GM18507 (cell line): ENCODE results near the gene BACE1.
"Not testable (repeated sequence)": the region's sequence is repeated elsewhere in the genome, so short reads cannot be mapped to it uniquely, and the experiment has no call there.

ENCODE experiments used
- DNase-seq: peaks from one replicate; pipeline ENCODE4 v3.0.0; 2011; ENCODE audit warnings: low read depth; ENCODE audit not compliant: insufficient read length; ENCODE audit errors: extremely low spot score
- FAIRE-seq: peaks from 2 replicates; lab custom pipeline; 2011; peaks lifted over from hg19 to GRCh38; lab: Jason Lieb, UNC

Gene BACE1

GRCh38 chr11:117282956-117283355 lies 33.1 kb downstream of the BACE1 start:
- FAIRE-seq = no peak
- no peak for DNase-seq

- FAIRE-seq (no peak), DNase-seq (no peak)
These were observed 34.2 kb downstream of the BACE1 start for GRCh38 chr11:117281869-117282268.

DNA sequence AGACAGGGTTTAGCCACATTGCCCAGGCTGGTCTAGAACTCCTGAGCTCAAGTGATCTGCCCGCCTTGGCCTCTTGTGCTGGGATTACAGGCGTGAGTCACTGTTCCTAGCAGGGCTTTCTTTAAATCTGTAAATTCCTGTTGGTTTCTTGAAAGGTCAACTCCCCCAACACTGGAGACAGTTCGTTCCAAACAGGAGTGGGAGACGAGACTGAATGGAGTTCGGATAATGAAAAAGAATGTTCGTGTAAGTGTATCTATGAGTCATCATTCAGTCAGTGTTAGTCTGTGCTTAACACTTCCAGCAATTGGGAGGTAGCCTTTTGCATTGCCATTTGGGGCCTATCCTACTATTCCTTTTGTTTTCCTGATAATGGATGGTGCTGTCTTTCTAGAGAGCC lies 34.9 kb downstream of the BACE1 start:
- DNase-seq (no peak), FAIRE-seq (no peak)

DNA sequence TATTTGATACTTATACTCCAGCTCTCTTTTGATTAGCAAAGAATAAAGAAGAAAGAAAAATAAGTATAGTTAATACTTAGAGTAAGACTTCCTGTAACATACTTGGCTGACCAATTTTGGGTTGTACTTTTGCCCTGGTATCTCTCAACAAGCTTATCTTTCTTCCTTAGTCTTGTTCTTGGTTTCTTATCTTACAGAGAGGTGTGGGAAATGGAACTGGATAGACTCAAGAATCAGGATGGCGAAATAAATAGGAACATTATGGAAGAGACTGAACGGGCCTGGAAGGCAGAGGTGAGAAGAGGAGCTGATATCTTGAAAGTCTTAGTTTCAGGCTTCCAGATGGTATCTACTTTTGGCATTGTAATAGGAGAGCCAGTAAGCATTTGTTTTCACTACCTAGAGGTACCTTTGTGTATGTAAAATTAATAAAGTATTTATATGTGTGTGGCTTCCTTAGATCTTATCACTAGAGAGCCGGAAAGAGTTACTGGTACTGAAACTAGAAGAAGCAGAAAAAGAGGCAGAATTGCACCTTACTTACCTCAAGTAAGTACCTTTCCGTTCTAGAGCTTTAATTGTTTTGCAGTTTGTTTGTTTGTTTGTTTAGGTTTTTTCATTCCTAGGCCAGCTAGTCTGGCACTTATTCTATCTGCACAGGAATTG lies 36.2 kb downstream of the BACE1 start:
- DNase-seq (no peak), FAIRE-seq (no peak)

GRCh38 chr11:117278347-117278746 lies 37.7 kb downstream of the BACE1 start:
- FAIRE-seq (no peak), DNase-seq (no peak)

DNA sequence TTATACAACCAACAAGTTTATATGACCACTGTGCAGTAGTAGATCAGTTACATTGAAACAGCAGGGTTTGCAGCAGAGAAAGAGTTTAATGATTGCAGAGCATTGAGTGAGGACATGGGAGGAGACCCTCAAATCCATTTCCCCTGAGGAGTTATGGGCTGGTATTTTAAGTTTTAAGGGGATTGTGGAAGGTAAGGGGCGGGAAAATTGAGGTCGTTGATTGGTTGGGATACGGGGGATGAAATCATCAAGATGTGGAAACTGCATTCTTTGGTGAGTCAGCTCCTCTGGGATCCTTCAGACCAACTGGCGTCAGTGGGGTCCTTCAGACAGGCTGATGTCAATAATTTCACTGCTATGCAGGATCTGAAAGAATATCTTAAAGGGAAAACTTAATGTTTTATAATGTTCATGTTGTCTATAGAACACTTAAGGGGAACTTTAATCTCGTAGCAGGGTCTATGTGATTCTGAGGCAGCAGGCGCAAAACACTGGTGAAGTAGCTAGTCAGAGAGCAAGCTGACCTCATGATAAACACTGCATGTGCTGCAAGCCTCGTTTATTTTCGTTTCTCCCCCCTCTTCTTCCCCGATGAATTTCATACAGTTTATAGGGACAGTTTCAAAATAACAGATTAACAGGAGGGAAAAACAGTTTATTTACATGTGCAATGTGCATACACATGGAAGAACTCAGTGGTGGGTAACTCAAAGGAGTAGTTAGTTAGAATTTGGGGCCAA lies 42.3 kb downstream of the BACE1 start:
- FAIRE-seq = no peak
- no peak for DNase-seq

DNA sequence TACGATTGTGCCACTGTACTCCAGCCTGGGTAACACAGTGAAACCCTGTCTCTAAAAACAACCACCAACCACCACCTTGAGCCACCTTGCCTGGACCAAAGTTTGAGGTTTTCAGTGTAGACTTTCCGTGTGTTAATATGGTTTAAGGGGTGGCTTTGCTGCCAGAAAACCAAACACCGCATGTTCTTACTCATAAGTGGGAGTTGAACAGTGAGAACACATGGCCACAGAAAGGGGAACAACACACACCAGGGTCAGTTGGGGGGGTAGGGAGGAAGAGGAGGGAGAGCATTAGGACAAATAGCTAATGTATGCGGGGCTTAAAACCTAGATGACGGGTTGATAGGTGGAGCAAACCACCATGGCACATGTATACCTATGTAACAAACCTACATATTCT lies 43.9 kb downstream of the BACE1 start:
- FAIRE-seq, DNase-seq: not testable (repeated sequence)

DNA sequence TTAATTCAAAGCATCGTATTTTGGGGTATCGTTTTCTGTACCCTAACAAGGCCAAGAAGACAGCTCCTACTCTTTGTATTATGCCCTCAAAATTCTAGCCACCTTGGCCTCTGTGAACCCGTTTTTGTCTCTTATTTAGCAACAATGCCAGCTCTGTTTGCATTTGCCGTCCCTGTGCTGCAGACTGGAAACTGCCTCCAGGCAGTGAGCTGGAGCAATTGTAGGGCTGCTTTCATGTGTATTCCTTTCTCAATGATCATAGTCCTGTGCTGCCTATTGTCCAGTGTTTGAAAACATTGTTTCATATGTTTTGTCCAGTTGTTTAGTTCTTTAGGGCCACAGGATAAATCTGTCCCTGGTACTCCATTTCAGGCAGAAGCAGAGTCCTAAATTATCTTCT lies 44.8 kb downstream of the BACE1 start:
- no peak for DNase-seq
- FAIRE-seq = no peak

- DNase-seq (no peak), FAIRE-seq (no peak)
These were observed 46.2 kb downstream of the BACE1 start for GRCh38 chr11:117269856-117270255.

DNA sequence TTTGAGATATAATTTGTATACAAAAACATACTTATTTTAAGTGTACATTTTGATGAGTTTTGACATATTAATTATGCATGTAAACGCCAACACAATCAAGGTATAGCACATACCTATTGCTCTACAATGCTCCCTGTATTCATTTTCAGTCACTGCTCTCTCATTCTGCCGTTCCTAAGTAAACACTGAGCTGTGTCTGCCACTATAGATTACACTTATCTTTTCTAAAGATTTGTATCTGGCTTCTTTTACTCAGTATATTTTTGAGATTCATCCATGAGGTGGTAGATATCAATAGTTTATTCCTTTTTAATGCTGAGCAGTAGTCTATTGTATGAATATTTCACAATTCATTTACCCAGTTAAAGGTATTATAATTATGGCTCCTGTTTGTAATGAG lies 50.3 kb downstream of the BACE1 start:
- DNase-seq (no peak), FAIRE-seq (no peak)

- DNase-seq, FAIRE-seq: not testable (repeated sequence)
These were observed 51.3 kb downstream of the BACE1 start for GRCh38 chr11:117264624-117265323.

DNA sequence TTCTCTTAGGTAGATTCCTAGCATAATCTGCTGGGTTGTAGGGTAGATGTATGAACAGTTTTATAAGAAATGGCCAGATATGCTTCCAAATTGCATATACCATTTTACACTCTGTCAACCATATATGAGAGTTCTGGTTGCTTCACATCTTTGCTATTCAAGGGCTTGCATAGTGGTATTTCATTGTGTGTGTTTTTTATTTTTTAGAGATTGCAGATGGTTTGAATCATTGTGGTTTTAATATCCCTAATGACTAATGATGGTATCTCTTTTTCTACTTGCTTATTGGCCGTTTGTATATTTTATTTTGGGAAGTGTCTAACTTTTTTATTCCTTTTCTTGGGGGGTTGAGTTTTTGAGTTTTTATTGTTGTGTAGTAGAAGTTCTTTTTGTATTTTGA lies 56.6 kb downstream of the BACE1 start:
- DNase-seq = no peak
- no peak for FAIRE-seq

DNA sequence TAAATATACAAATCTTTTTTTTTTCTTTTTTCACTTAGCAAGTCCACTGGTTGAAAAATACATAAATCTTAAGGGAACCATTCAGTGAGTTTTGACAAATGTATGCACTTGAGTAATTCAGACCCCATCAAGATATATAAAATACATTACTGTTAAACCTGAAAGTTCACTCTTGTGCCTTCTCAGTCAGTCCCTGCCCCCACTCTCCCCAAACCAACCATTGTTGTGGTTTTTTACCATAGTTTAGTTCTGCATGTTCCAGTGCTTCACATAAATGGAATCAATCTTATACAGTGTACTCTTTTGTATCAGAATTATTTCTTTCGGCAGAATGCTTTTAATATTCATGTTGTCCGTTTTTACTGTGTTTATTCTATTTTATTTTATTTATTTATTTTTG lies 57.5 kb downstream of the BACE1 start:
- FAIRE-seq (no peak), DNase-seq (no peak)

DNA sequence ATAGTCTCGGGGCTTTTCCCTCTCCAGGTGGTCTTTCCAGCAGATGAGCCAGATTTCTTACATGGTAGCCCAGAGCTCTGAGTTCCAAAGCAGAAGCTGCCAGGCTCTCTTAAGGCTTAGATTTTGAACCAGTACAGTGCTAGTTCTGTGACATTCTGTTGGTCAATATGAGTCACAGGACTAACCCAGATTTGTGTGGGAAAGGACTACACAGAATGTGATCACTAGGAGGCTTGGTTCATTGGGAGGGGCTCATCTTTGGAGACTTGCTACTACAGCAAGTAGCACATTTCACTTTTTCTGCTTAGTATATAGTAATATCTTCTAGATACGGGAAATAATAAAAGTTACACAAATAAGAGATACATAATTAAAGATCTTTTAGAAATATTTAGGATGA lies 59.5 kb downstream of the BACE1 start:
- no peak for FAIRE-seq
- DNase-seq = no peak

GRCh38 chr11:117255966-117256365 lies 60.1 kb downstream of the BACE1 start:
- DNase-seq (no peak), FAIRE-seq (no peak)

- FAIRE-seq (no peak), DNase-seq (no peak)
These were observed 64.5 kb downstream of the BACE1 start for GRCh38 chr11:117251506-117251905.

DNA sequence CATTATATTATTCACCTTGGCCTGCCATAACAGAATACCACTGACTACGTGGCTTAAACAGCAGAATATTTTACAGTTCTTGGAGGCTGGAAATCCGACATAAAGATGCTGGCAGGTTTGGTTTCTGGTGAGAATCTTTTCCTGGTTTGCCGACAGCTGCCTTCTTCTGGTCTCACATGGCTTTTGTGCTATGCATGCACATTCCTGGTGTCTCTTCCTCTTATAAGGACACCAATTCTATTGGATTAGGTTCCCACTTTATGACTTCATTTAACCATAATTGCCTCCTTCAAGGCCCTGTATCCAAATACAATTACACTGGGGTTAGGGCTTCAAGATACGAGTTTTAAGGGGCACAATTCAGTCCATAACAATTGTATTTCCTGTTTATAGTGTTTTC lies 66.5 kb downstream of the BACE1 start:
- FAIRE-seq = no peak
- no peak for DNase-seq

DNA sequence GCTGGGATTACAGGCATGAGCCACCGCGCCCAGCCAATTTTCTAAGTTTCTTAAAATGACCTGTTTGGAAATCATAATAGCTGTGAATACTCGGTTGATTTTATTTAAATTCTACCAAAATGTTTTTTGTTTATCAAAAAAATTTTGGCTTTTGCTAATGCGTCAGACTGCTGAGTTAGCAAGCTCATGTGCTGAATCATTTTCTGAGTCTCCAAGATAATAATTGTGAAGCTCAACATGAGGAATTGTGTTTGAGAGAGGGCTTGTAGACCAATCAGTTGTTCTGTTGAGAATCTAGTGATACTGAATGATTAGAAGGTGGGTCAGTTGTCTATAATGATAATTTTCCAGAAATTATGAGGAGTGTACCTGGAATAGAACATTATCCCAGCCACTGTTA lies 67.7 kb downstream of the BACE1 start:
- DNase-seq = no peak
- no peak for FAIRE-seq

DNA sequence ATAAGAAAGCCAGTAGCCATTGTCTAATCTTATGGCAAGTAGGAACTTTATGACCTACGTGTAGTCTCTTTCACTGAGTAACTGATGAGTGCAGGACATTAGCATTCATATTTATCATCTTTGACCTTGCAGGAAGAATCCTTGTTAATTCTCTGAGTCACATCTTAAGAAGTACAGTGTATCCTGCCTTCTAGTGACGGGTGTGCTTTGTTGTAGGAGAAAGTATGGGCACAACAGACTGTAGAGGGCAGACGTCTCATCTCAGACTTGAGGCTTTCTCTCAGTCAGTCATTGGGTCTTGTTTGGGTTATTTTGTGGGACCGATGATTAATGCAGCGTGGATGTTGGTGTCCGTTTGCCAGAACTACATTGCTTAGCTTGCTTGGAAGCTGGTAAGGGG lies 76.8 kb downstream of the BACE1 start:
- no peak for DNase-seq

GRCh38 chr11:117238221-117238620 lies 77.8 kb downstream of the BACE1 start:
- no peak for DNase-seq
- FAIRE-seq = no peak

More for the DNA sequence above, 76.8 kb downstream of the BACE1 start:
- FAIRE-seq = no peak
